ENCODE results near the gene MXD4.
"Not testable (repeated sequence)": the region's sequence is repeated elsewhere in the genome, so short reads cannot be mapped to it uniquely, and the experiment has no call there.

Gene MXD4

GRCh38 chr4:2275044-2275397 is 13.1 kb upstream of the MXD4 start:
- not testable (repeated sequence) for DNase-seq (ENCODE audit: low read depth, low spot score)

- no peak for DNase-seq (ENCODE audit: low read depth, low spot score)
Observed at GRCh38 chr4:2274320-2275043, 12.6 kb upstream of the MXD4 start.

GRCh38 chr4:2273657-2274319 is 11.9 kb upstream of the MXD4 start:
- DNase-seq (ENCODE audit: low read depth, low spot score) = no peak

DNA sequence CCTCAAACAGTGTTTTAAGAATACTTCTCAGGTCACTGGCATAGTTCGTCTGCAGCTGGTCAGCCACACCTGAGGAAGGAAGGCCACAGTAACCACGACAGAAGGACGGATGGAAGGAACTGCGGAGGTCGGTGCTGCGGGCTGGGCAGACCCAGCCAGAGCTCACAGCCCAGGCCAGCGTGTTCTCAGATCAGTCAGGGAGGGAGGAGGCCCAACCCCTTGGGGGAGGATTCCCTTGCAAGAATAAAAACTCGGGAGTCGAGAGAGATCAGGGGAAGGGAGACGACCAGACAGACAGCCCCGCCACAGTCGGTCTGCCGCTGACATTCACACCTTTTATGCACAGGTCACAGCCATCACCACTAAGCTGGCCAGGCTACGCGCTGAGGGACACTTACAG is 11.3 kb upstream of the MXD4 start:
- no peak for DNase-seq (ENCODE audit: low read depth, low spot score)

DNA sequence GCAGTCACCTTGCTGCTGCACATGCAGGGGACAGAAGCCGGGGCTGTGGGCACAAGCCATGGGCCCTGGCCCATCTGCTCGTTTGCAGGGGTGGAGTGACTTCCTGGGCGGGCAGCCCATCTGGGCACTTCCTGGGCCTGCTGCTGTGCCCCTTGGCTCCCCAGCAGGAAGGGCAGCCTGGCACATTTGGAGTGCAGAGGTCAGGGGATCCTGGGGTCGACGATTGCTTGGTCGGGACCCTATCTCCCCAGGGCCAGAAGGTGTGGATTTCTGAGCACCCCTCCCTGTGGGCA is 10.9 kb upstream of the MXD4 start:
- no peak for DNase-seq (ENCODE audit: low read depth, low spot score)

DNA sequence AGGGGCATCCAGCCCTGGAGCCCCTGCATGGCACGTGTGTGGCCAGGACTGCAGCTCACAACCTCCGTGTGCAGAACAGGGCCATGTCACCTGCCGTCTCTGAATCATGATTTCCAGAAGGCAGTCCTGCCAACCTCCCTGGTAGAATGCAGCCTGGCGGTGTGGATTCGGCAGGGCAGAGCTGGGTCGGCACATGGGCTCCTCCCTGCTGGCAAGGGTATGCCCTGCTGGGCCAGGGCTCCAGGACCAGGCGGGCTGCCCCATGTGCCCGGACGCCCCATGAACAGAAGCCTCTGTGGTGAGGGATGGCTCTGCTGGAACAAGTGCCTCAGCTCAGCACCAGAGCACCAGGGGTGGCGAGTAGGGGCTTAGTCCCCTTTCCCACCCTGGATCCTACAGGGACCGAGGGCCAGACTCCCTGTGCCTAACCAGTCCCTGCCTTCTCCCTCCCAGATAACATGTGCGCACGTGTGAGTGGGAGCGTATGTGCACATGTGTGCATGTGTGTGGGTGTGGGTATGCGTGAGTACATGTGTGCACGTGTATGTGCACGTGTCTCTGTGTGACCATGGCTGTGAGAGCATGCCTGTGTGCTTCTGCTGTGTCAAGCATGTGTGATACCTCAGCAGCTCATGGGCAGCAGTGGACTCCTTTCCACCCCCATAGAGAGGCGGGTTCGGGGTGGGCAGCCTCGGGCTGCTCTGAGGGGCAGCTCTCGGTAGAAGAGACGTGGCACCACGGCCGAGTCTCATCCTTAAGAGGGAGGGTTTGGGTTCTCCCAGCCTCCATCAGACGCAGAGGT is 10.3 kb upstream of the MXD4 start:
- DNase-seq (ENCODE audit: low read depth, low spot score) = no peak

DNA sequence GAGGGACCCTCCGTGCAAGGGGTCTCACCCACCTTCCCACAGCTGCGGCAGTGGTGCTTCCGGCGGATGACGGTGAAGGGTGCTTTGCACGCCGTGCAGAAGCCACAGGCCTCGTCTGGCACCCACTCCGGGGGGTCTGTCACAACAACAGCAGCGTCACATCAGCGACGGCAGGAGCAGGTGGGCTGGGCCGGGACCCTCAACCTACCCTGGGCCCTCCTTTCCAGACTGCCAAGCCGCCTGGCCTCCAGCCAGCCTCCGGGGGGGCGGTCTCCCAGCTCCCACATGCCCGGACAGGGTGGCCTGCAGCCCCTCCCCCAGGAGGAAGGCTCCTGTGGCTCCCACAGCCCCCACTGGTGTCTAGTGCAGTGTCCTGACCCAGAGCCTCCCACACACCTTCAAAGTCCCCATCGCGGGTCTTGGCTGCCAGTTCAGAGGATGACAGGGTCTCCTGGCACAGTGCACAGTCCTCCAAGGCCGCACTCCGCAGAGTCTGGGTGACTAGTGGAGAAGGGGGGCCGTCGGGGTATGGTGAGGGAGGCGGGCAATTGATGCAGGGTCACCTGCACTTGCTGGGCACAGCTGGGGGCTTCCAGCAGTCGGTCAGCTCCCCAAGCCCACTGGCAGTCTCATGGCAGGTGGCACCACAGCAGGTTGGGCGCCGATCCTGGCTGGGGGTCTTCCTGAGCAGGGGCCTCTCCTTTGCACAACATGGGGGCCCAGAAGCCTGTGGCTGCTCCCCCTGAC is 9.5 kb upstream of the MXD4 start:
- no peak for DNase-seq (ENCODE audit: low read depth, low spot score)

- no peak for DNase-seq (ENCODE audit: low read depth, low spot score)
Observed at GRCh38 chr4:2270341-2271165, 8.6 kb upstream of the MXD4 start.

GRCh38 chr4:2269618-2270163 is 7.8 kb upstream of the MXD4 start:
- DNase-seq (ENCODE audit: low read depth, low spot score) = no peak

GRCh38 chr4:2269206-2269531 is 7.3 kb upstream of the MXD4 start:
- no peak for DNase-seq (ENCODE audit: low read depth, low spot score)

DNA sequence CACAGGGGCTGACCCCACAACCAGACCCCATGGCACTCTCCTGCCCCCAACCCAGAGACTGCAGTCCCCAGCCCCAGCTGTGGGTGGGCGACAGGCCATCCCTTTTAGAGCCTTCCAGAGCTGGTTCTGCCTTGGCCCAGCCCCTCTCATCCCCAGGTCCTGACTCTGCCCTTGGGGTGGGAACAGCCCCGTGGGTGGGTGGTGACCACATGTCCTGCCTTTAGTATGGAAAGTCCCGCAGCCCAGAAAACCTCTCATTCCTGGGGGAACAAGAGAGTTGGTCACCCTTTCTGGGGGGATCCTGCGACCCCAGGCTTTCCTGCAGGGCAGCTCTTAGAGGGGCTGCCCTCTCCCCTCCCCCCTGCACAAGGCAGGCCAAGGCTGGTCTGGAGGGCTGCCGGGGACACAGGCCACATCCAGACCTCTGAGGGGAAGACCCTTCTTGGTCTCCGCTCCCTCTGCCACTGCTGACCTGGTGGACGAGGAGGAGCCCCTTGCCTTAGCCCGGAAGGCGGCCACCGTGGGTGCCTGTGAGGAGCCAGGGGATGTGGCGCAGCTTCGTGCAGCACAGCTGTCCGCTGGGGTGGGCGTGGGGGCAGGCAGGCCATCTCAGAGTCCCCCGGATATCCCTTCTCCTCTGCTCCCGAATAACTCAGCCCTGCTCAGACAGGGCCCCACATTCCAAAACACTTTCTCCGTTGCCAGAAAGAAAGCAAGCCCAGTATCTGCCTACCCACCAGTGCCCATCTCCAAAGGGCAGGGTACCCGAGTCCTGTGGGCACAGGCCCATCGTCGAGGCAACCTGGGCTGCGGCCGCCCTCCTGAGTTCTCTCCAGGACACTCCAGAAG is 6.7 kb upstream of the MXD4 start:
- DNase-seq (ENCODE audit: low read depth, low spot score) = no peak

DNA sequence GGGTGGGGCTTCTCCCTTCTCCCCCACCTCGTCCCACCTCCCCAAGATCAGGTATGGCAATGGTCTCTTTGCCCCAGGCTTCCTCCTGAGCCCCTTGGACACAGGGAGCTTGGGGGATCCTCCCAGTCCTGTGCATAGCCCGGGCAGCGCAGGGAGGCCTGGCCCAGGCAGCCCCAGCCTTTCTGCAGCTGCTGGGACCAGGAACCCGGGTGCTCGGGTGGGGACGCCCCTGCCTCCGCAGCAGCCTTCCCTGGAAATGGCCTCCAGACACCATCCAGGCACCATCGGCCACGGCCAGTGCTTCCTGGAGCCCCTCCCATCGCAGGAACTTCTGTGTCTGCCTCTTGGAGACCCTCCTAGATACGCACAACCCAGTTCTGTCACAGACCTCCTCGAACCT is 5.9 kb upstream of the MXD4 start:
- no peak for DNase-seq (ENCODE audit: low read depth, low spot score)

GRCh38 chr4:2267320-2267811 is 5.5 kb upstream of the MXD4 start:
- DNase-seq (ENCODE audit: low read depth, low spot score) = no peak

GRCh38 chr4:2266821-2267220 is 4.9 kb upstream of the MXD4 start:
- no peak for DNase-seq (ENCODE audit: low read depth, low spot score)

GRCh38 chr4:2266181-2266580 is 4.3 kb upstream of the MXD4 start:
- no peak for DNase-seq (ENCODE audit: low read depth, low spot score)

GRCh38 chr4:2265113-2266110 is 3.5 kb upstream of the MXD4 start:
- no peak for DNase-seq (ENCODE audit: low read depth, low spot score)

DNA sequence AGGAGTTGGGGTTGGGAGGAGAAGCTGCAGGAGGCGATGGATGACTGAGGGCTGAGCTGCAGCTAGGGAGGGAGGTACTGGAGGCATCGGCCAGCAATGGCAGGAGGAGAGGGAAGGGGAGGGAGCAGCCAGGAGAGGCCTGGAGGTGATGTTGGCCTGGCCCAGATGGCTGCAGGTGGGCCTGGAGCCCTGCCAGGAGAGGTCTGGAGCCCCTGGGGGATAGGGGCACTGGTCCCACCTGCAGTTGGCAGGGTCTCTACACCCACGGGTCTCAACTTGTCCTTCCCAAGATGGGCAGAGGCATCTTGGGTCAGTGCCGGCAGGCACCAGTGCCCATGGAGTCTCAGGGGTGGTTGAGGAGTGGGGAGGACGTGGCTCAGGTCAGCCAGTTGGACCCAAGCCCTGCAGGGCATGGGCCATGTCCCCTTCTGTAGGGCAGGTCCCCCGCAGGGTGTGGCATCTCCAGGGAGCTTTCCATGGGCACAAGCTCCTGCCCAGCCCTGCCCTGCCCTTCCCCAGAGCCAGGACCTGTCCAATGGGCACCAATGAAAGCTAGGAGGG is 2.7 kb upstream of the MXD4 start:
- DNase-seq (ENCODE audit: low read depth, low spot score) = no peak

GRCh38 chr4:2263926-2264321 is 2.0 kb upstream of the MXD4 start:
- DNase-seq (ENCODE audit: low read depth, low spot score) = no peak

- no peak for DNase-seq (ENCODE audit: low read depth, low spot score)
Observed at GRCh38 chr4:2262944-2263250, 988 bp upstream of the MXD4 start.
